Progenitor cell of endocrine pancreas (in vitro differentiated cells): ENCODE results near the gene PSMC3. TPM values are rescaled to one million over a fixed set of nuclear protein-coding genes. Genes with fewer than 3 reads are reported as not detected.

ENCODE experiments used
- DNase-seq: peaks from one replicate; pipeline ENCODE4 v3.0.0; 2021; ENCODE audit warnings: low spot score; ENCODE audit not compliant: unreplicated experiment
- H3K27ac Mint-ChIP-seq: 2 replicates; pipeline ENCODE4 v1.8.0; 2021; ENCODE audit warnings: mild to moderate bottlenecking, moderate library complexity, mixed read lengths
- H3K27me3 Mint-ChIP-seq: 2 replicates; pipeline ENCODE4 v1.8.0; 2021; ENCODE audit warnings: mixed read lengths
- H3K36me3 Mint-ChIP-seq: 2 replicates; pipeline ENCODE4 v1.8.0; 2022; ENCODE audit warnings: mixed read lengths; ENCODE audit not compliant: insufficient read depth
- H3K4me1 Mint-ChIP-seq: 2 replicates; pipeline ENCODE4 v1.8.0; 2021; ENCODE audit warnings: low read depth, mixed read lengths
- H3K4me3 Mint-ChIP-seq: 2 replicates; pipeline ENCODE4 v1.8.0; 2021; ENCODE audit warnings: low read depth, mild to moderate bottlenecking, moderate library complexity, mixed read lengths
- H3K9me3 Mint-ChIP-seq: 2 replicates; pipeline ENCODE4 v1.8.0; 2021; ENCODE audit warnings: low read depth, mixed read lengths
- microRNA-seq: library from miRNA; unstranded; fragments of <30 nt; microRNA quantifications from one replicate; pipeline ENCODE4 v1.1.0, GENCODE V29; 2020; ENCODE audit warnings: borderline number of aligned reads; ENCODE audit not compliant: unreplicated experiment
- total RNA-seq: library from RNA; stranded (reverse); gene quantifications from 2 replicates; pipeline ENCODE4 v1.2.1, GENCODE V29; 2021
- TF ChIP-seq, protein P1 (sequence below): fragments of 200-600 bp; sonication (generic); IDR thresholded peaks from one replicate; pipeline ENCODE4 v1.5.0; 2021; ENCODE audit warnings: antibody characterized with exemption, mild to moderate bottlenecking; ENCODE audit not compliant: unreplicated experiment

The PSMC3 gene
- total RNA-seq, 1 donor from 2014 or later: 103 TPM

DNA sequence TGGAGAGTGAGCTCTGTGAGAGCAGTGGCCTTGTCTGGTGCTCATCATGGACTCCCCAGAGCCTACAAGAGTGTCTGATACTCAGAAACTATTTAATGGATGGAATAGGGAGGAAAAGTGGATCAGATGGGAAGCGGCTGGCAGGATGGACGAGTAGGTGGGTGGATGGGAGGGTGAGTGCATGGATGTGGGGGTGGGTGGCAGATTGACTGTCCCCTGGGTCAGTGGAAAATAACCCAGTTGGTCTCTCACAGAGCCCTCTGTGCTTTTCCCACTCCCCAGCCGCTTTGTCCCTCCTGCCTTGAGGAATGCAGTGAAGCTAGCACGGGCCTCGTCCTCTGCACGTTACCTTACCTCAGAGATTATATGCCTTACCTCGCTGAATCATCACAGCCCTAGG is 53.8 kb downstream of the PSMC3 start:
- no peaks in the 10 kb centered on the region for H3K9me3 Mint-ChIP-seq
- TF ChIP-seq, protein P1, sequence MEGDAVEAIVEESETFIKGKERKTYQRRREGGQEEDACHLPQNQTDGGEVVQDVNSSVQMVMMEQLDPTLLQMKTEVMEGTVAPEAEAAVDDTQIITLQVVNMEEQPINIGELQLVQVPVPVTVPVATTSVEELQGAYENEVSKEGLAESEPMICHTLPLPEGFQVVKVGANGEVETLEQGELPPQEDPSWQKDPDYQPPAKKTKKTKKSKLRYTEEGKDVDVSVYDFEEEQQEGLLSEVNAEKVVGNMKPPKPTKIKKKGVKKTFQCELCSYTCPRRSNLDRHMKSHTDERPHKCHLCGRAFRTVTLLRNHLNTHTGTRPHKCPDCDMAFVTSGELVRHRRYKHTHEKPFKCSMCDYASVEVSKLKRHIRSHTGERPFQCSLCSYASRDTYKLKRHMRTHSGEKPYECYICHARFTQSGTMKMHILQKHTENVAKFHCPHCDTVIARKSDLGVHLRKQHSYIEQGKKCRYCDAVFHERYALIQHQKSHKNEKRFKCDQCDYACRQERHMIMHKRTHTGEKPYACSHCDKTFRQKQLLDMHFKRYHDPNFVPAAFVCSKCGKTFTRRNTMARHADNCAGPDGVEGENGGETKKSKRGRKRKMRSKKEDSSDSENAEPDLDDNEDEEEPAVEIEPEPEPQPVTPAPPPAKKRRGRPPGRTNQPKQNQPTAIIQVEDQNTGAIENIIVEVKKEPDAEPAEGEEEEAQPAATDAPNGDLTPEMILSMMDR: no peak
- no peaks in the 10 kb centered on the region for H3K36me3 Mint-ChIP-seq
- no peak overlapping the region for H3K27ac Mint-ChIP-seq
- no peak overlapping the region for H3K4me3 Mint-ChIP-seq
- H3K4me1 Mint-ChIP-seq: no peaks in the 10 kb centered on the region
- peaks cover 9% of the 10 kb centered on the region for H3K27me3 Mint-ChIP-seq
- no peak for DNase-seq

DNA sequence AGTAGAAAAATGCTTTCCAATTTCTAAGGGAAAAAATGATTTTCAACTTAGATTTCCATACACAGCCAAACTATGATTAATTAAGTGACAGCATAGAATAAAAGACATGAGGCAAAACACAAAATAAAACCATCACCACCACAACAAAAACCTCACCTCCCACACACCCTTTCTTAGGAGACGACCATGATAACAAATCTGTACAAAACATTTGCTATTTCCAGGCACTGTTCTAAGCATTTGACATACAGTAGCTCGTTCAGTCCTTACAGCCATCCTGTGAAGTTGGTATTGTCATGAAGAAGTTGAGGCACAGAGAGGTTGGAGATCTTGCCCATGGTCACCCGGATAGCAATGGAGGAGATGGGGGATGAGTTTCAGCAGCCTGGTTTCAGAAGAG is 56.6 kb downstream of the PSMC3 start:
- H3K9me3 Mint-ChIP-seq: no peaks in the 10 kb centered on the region
- TF ChIP-seq, protein P1: no peak
- H3K4me1 Mint-ChIP-seq: no peaks in the 10 kb centered on the region
- H3K27me3 Mint-ChIP-seq: peaks cover 17% of the 10 kb centered on the region
- no peak for DNase-seq
- no peaks in the 10 kb centered on the region for H3K36me3 Mint-ChIP-seq
- H3K4me3 Mint-ChIP-seq: no peak overlapping the region
- no peak overlapping the region for H3K27ac Mint-ChIP-seq

Small RNAs within 50 kb of the gene (microRNA-seq; reads per million reads assigned to microRNA genes)
- not detected for gene MIR4487

Other genes starting within 250 kb of the PSMC3 start
- gene ARFGAP2, start 249.6 kb downstream of the PSMC3 start, total RNA-seq: 109 and 112 TPM in 2 replicates
- 54.1 and 59.6 TPM in 2 replicates for gene PACSIN3, start 240.0 kb downstream of the PSMC3 start, total RNA-seq
- gene DDB2, start 211.5 kb downstream of the PSMC3 start, total RNA-seq: 31.4 and 32.0 TPM in 2 replicates
- gene ACP2, start 177.6 kb downstream of the PSMC3 start, total RNA-seq: 58.1 and 60.2 TPM in 2 replicates
- 25.8 and 26.7 TPM in 2 replicates for gene NR1H3, start 168.4 kb downstream of the PSMC3 start, total RNA-seq
- gene MADD, start 156.3 kb downstream of the PSMC3 start, total RNA-seq: 63.8 and 66.5 TPM in 2 replicates
- gene MYBPC3, start 73.7 kb downstream of the PSMC3 start, total RNA-seq: 0.10 and 0.22 TPM in 2 replicates
- gene SPI1, start 47.9 kb downstream of the PSMC3 start, total RNA-seq: not detected in 2 replicates
- gene SLC39A13, start 17.8 kb downstream of the PSMC3 start, total RNA-seq: 38.3 and 42.4 TPM in 2 replicates
- gene RAPSN, start 22.7 kb upstream of the PSMC3 start, total RNA-seq: 0.42 and 0.81 TPM in 2 replicates
- gene CELF1, start 126.7 kb upstream of the PSMC3 start, total RNA-seq: 161 and 163 TPM in 2 replicates
- gene PTPMT1, start 139.2 kb upstream of the PSMC3 start, total RNA-seq: 45.6 and 47.6 TPM in 2 replicates
- 16.6 and 18.1 TPM in 2 replicates for gene KBTBD4, start 152.5 kb upstream of the PSMC3 start, total RNA-seq
- gene NDUFS3, start 152.6 kb upstream of the PSMC3 start, total RNA-seq: 102 and 109 TPM in 2 replicates
- gene FAM180B, start 160.2 kb upstream of the PSMC3 start, total RNA-seq: 0.26 and 0.29 TPM in 2 replicates
- 2.5 and 4.0 TPM in 2 replicates for gene C1QTNF4, start 168.0 kb upstream of the PSMC3 start, total RNA-seq
- 75.7 and 82.7 TPM in 2 replicates for gene MTCH2, start 216.1 kb upstream of the PSMC3 start, total RNA-seq